Astrocyte of the cerebellum (primary cell): ENCODE measurements around the gene ZNF366.

Source experiments
- DNase-seq: peaks from one replicate; pipeline ENCODE4 v3.0.0-alpha.2; 2011; ENCODE audit warnings: low read depth
- H3K4me3 ChIP-seq: 2 replicates; pipeline ENCODE4 v1.5.1; 2011; ENCODE audit warnings: mild to moderate bottlenecking, low read depth, low read length, moderate library complexity
- CTCF ChIP-seq: IDR thresholded peaks from 2 replicates; pipeline ENCODE4 v1.5.1; 2012; ENCODE audit warnings: low read length, low read depth, moderate library complexity, mild to moderate bottlenecking; ENCODE audit errors: missing control alignments
- in situ Hi-C: cut with HindIII; loops from 2 replicates; pipeline ENCODE4 v1.10.0; 2017; ENCODE audit warnings: low sequenced_read_pairs

The ZNF366 gene

GRCh38 chr5:72515211-72515610 is 8.0 kb upstream of the ZNF366 start:
- in situ Hi-C loops = loop anchor here (5.0 kb wide), 1 partner anchor 158 kb away; no protein-coding TSS in a partner anchor
- no peak for DNase-seq
- no peak overlapping the region for H3K4me3 ChIP-seq
- TF ChIP-seq CTCF = no peak

GRCh38 chr5:72512593-72512860 is 5.3 kb upstream of the ZNF366 start:
- no peak overlapping the region for H3K4me3 ChIP-seq
- no peak for DNase-seq
- TF ChIP-seq CTCF = no peak
- in situ Hi-C loops = no loop called here

GRCh38 chr5:72511774-72512592 is 4.8 kb upstream of the ZNF366 start:
- H3K4me3 ChIP-seq = no peak overlapping the region
- no peak for DNase-seq
- no peak for TF ChIP-seq CTCF
- in situ Hi-C loops = no loop called here

DNA sequence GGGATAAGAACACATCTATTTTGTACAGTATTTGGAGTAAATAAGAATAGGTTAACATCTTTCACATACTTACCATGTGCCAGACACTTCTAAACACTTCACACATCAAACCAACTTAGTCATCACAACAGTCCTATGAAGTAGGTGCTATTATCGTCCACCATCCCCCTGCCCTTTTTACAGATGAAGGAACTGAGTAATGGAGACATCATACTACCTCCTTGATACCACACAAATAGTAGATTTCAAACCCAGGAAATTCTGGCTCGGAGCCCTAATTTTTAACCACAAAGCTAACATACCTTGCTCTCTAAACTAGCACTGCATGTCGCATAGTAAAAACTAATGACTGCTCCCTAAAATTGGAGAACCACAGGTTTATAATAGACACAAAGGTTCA is 4.2 kb upstream of the ZNF366 start:
- DNase-seq = no peak
- H3K4me3 ChIP-seq = no peak overlapping the region
- no peak for TF ChIP-seq CTCF
- in situ Hi-C loops = no loop called here

DNA sequence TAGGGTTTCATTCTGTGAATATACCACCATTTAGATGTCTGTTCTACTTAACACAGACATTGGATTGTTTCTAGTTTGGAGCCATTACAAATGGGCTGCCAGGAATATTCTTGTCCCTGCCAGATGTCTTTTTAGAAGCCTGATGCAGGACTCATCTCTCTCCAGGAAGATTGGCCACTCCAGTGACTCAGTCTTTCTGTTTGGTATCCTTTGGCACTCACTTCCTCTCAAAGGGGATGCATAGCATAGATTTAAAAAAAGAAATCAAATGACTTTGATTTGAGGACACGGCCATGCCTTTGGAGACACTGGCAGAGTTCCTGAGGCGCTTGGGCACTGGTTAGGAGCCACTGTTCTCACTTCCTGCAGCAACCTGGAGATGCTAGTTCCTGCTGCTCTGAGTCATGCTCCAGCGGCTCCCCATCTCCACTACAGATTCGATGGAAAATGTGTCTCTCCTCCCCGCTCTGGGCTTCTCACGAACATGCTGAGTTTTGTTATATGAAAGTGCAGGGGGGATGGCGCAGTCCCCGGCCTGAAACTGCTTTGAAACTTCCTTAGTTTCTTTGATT is 3.5 kb upstream of the ZNF366 start:
- DNase-seq = peak; percentile 63
- in situ Hi-C loops = no loop called here
- H3K4me3 ChIP-seq = no peak overlapping the region
- TF ChIP-seq CTCF = no peak

DNA sequence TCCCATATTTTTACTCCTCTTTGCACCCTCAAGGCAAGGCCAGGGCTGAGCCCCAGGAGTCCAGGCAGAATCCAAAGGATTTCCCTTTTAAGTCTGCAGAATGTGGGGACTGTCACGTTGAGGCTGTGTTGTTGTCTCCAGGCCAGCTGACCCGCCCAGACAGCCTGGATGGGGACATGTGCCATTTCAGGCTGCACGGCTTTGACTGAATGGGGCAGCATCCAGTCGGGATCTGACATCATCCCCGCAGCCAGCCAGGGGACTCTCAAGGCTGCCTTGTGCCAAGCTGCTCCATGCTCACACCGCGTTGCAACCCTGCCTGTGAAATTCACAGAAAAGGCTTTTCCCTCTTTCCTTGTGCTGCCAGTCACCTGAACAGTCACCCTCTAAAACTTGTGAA is 2.2 kb upstream of the ZNF366 start:
- no peak overlapping the region for H3K4me3 ChIP-seq
- TF ChIP-seq CTCF = no peak
- no peak for DNase-seq
- in situ Hi-C loops = no loop called here
